ENCODE results near the gene CUX1.

The CUX1 gene

GRCh38 chr7:102080434-102081243, 263.2 kb downstream of the CUX1 start:
- H3K4me3 ChIP-seq (ENCODE audit: low read depth, low read length): no peak overlapping the region
- no peak for TF ChIP-seq CTCF (IDR thresholded peaks at IDR 0.05; ENCODE audit: borderline replicate concordance, insufficient read depth, low read depth, low read length)

GRCh38 chr7:102081244-102081627, 263.8 kb downstream of the CUX1 start:
- no peak for TF ChIP-seq CTCF (IDR thresholded peaks at IDR 0.05; ENCODE audit: borderline replicate concordance, insufficient read depth, low read depth, low read length)
- no peak overlapping the region for H3K4me3 ChIP-seq (ENCODE audit: low read depth, low read length)

- no peak for TF ChIP-seq CTCF (IDR thresholded peaks at IDR 0.05; ENCODE audit: borderline replicate concordance, insufficient read depth, low read depth, low read length)
- no peak overlapping the region for H3K4me3 ChIP-seq (ENCODE audit: low read depth, low read length)
Measured at GRCh38 chr7:102082693-102083368, 265.4 kb downstream of the CUX1 start.

GRCh38 chr7:102085218-102085772, 267.9 kb downstream of the CUX1 start:
- no peak overlapping the region for H3K4me3 ChIP-seq (ENCODE audit: low read depth, low read length)
- TF ChIP-seq CTCF (IDR thresholded peaks at IDR 0.05; ENCODE audit: borderline replicate concordance, insufficient read depth, low read depth, low read length): no peak

GRCh38 chr7:102089175-102090098, 272.0 kb downstream of the CUX1 start:
- H3K4me3 ChIP-seq (ENCODE audit: low read depth, low read length): no peak overlapping the region
- no peak for TF ChIP-seq CTCF (IDR thresholded peaks at IDR 0.05; ENCODE audit: borderline replicate concordance, insufficient read depth, low read depth, low read length)

GRCh38 chr7:102093599-102094315, 276.3 kb downstream of the CUX1 start:
- no peak for TF ChIP-seq CTCF (IDR thresholded peaks at IDR 0.05; ENCODE audit: borderline replicate concordance, insufficient read depth, low read depth, low read length)
- no peak overlapping the region for H3K4me3 ChIP-seq (ENCODE audit: low read depth, low read length)
